Transverse colon (tissue), 4 donors: ENCODE data around the gene PTPN1. TPM values are rescaled to one million over a fixed set of nuclear protein-coding genes. Genes with fewer than 3 reads are reported as not detected.

Experiments used
- DNase-seq: peaks from one replicate; pipeline ENCODE4 v3.0.0-alpha.2; 2019
- H3K27ac ChIP-seq, 4 donors: fragments of 200-600 bp; sonication (generic); 2 replicates each; pipeline ENCODE4 v1.5.1; 2016 to 2018; ENCODE audit warnings: inconsistent platforms in 4 of 4
- H3K27me3 ChIP-seq: fragments of 200-600 bp; sonication (generic); 2 replicates; pipeline ENCODE4 v1.5.1; 2017; ENCODE audit warnings: inconsistent platforms
- H3K36me3 ChIP-seq, 4 donors: fragments of 200-600 bp; sonication (generic); 2 replicates each; pipeline ENCODE4 v1.5.1; 2017 to 2019; ENCODE audit warnings: inconsistent platforms in 4 of 4
- H3K4me1 ChIP-seq, 4 donors: fragments of 200-600 bp; sonication (generic); 2 replicates each; pipeline ENCODE4 v1.5.1; 2017 to 2020; ENCODE audit warnings: inconsistent platforms in 4 of 4
- H3K4me3 ChIP-seq, 4 donors: fragments of 200-600 bp; sonication (generic); 1 replicate in 1 of 4; 2 replicates in 3 of 4; pipeline versions ENCODE4 v1.5.1 to v1.6.1; 2017 to 2019; ENCODE audit warnings: inconsistent platforms in 4 of 4
- H3K9me3 ChIP-seq, 2 donors: fragments of 200-600 bp; sonication (generic); 2 replicates each; pipeline ENCODE4 v1.5.1; 2017 to 2019; ENCODE audit warnings: inconsistent platforms in 2 of 2
- EP300 ChIP-seq: sonication (generic); formaldehyde crosslinking; IDR thresholded peaks from one replicate; pipeline ENCODE4 v1.6.1; 2017; ENCODE audit warnings: antibody characterized with exemption, low read depth
- POLR2A ChIP-seq: fragments of 450-650 bp; IDR thresholded peaks from one replicate; pipeline ENCODE4 v1.6.1; 2016; ENCODE audit warnings: antibody characterized with exemption, mild to moderate bottlenecking, moderate library complexity
- POLR2AphosphoS5 ChIP-seq, 3 donors: sonication (generic); formaldehyde crosslinking; IDR thresholded peaks; one replicate each; pipeline ENCODE4 v1.6.1; 2016; ENCODE audit warnings: antibody characterized with exemption in 3 of 3
- WGBS, 2 donors: methylation state at CpG; one replicate each; pipeline ENCODE4 v1.1.5; 2018; ENCODE audit warnings: low coverage in 1 of 2; 5-methylcytosine and 5-hydroxymethylcytosine counted together
- in situ Hi-C, 4 donors: fragments of 200-750 bp; cut with MboI; loops; one replicate each; pipeline versions ENCODE4 v1.15.0 to v1.15.1; 2017; ENCODE audit warnings: low sequenced_read_pairs in 3 of 4, low pct_ligation_motif_present in 1 of 4, low pct_unique_long_range_greater_than_20kb in 1 of 4
- intact Hi-C: fragments of 100-400 bp; cut with DNase I; formaldehyde crosslinking; loops from one replicate; pipeline ENCODE4 v1.15.1; 2023; ENCODE audit warnings: low total_unique reads
- total RNA-seq, 4 donors: library from RNA; depleted of rRNA; stranded (reverse); fragments of >200 nt; gene quantifications; one replicate each; pipeline ENCODE4 v1.1.0, GENCODE V29; 2016
- TF ChIP-seq, protein P1 (sequence below), 5 experiments: fragments of 200-600 bp in 3 of 5; fragments of 450-650 bp in 2 of 5; sonication (generic) in 3 of 5; IDR thresholded peaks; 1 replicate in 2 of 5; 2 replicates in 3 of 5; pipeline ENCODE4 v1.5.1; 2016 to 2017; ENCODE audit warnings: antibody characterized with exemption in 5 of 5, inconsistent platforms in 3 of 5, mild to moderate bottlenecking in 2 of 5, moderate library complexity in 1 of 5

The PTPN1 gene
- total RNA-seq, 4 donors from 2014 or later: 19.3 to 34.8 (median 28.8) TPM

DNA sequence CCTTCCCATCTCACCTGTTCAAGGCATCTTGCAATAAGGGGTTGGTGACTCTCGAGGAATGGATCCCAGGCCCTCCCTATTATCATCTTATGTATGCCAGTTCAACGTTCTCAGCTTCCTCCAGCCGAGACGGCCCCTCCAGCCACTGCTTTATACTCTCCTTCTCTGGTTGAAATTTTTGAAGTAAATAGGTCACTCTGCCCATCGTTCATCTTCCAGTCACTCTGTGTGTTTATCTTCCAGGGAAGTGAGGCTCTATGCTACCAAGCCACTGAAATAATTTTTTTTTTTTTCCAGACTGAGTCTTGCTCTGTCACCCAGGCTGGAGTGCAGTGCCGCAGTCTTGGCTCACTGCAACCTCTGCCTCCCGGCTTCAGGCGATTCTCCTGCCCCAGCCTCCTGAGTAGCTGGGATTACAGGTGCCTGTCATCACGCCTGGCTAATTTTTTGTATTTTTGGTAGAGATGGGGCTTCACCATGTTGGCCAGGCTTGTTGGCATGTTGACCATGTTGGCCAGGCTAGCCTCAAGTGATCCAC lies 17.0 kb downstream of the PTPN1 start:
- no peaks in the 10 kb centered on the region for H3K36me3 ChIP-seq
- no peaks in the 10 kb centered on the region for H3K27me3 ChIP-seq
- intact Hi-C loops (no loop called here), in situ Hi-C loops (no loop called here)
- H3K9me3 ChIP-seq: no peaks in the 10 kb centered on the region
- peaks cover 52 to 81% (median 57%) of the 10 kb centered on the region in 4 donors for H3K4me1 ChIP-seq
- TF ChIP-seq POLR2A: no peak
- TF ChIP-seq, protein P1, sequence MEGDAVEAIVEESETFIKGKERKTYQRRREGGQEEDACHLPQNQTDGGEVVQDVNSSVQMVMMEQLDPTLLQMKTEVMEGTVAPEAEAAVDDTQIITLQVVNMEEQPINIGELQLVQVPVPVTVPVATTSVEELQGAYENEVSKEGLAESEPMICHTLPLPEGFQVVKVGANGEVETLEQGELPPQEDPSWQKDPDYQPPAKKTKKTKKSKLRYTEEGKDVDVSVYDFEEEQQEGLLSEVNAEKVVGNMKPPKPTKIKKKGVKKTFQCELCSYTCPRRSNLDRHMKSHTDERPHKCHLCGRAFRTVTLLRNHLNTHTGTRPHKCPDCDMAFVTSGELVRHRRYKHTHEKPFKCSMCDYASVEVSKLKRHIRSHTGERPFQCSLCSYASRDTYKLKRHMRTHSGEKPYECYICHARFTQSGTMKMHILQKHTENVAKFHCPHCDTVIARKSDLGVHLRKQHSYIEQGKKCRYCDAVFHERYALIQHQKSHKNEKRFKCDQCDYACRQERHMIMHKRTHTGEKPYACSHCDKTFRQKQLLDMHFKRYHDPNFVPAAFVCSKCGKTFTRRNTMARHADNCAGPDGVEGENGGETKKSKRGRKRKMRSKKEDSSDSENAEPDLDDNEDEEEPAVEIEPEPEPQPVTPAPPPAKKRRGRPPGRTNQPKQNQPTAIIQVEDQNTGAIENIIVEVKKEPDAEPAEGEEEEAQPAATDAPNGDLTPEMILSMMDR (IDR thresholded peaks at IDR 0.05): no peak
- TF ChIP-seq POLR2AphosphoS5 (IDR thresholded peaks at IDR 0.05): no peak
- peak overlapping the region; percentile 54 to 76 (median 67) for H3K27ac ChIP-seq
- 59 to 68% methylated on average over 5 to 9 of the region's 9 CpGs for WGBS, 2 donors
- H3K4me3 ChIP-seq: no peak overlapping the region
- no peak for DNase-seq

DNA sequence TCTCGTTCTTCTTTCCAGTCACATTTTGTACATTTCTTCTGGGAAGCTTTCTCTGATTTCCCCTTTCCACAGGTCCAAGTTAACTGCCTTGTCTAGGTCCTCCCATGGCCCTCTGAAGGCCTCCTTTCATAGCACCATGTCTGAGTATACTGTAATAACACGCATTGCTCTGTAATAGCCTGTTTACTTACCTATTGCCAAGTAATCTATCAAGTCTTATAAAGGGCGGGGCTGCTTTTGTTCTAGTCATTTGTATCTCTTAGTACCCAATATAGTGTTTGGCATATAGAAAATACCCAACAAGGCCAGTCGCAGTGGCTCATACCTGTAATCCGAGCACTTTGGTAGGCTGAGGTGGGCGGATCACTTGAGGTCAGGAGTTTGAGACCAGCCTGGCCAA lies 17.9 kb downstream of the PTPN1 start:
- Histone ChIP-seq H3K4me1 (peaks cover 46 to 79% (median 52%) of the 10 kb centered on the region in 4 donors), H3K9me3 (no peaks in the 10 kb centered on the region), H3K36me3 (no peaks in the 10 kb centered on the region), H3K4me3 (no peak overlapping the region), H3K27ac (peak overlapping the region in 3 of 4 donors; percentile 14 to 76 (median 72)), H3K27me3 (no peaks in the 10 kb centered on the region)
- WGBS, 2 donors: 57 to 58% methylated on average over 6 of the region's 6 CpGs
- no peak for DNase-seq
- in situ Hi-C loops: no loop called here
- intact Hi-C loops: no loop called here
- TF ChIP-seq POLR2A (no peak), POLR2AphosphoS5 (IDR thresholded peaks at IDR 0.05) (no peak), EP300 (no peak)

DNA sequence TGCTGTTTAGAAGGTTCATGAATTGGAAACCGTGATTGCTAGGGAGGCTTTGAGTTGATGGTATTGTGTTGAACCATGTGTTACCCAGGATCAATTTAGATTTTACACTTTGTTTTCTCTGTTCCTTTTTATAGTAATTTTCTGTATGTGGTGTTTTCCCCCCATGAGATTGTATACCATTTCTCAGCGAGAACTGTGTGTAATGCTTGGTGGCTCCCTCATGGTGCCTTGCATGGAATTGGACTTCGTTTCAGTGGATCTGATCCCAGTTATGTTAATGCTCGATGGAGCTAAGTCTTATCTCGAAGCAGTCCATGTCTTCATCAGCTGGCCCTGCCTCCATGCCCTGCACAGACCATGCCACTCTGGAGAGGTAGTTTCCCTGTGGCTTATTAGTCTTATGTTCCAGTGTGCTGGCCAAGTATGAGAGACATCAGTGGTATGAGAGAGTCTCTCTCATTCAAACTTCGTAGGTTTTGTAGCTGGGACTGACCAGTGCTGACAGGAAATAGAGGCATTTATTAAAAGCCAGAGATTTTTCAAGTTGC lies 18.7 kb downstream of the PTPN1 start:
- no peak for DNase-seq
- Histone ChIP-seq H3K4me1 (peaks cover 39 to 78% (median 45%) of the 10 kb centered on the region in 4 donors), H3K27me3 (no peaks in the 10 kb centered on the region), H3K36me3 (no peaks in the 10 kb centered on the region), H3K27ac (peak overlapping the region in 1 of 4 donors; percentile 76), H3K4me3 (no peak overlapping the region), H3K9me3 (no peaks in the 10 kb centered on the region)
- TF ChIP-seq POLR2AphosphoS5 (IDR thresholded peaks at IDR 0.05) (no peak), EP300 (no peak), POLR2A (no peak)
- TF ChIP-seq, protein P1 (IDR thresholded peaks at IDR 0.05): no peak
- 70 to 97% methylated on average over 3 to 6 of the region's 6 CpGs for WGBS, 2 donors
- in situ Hi-C loops (no loop called here), intact Hi-C loops (no loop called here)

DNA sequence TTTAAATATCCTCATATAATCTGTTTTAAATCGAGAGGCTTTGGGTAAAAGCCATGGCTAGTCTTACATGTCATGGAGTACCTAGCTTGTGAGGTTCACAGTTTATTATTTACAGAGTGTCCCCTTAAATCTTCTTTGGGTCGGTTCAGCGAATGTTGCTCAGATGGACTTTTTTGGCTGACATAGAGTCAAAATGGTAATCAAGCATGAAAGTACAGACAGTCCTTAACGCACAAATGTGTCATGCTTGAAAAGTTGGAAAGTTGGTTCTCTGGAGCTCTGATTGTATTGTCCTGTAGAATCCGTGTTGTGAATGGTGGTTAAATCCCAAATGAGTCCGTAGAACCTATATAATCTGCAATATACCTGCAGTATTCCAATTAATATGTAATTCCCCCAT lies 22.0 kb downstream of the PTPN1 start:
- WGBS, 2 donors: 78 to 97% methylated on average over 6 of the region's 6 CpGs
- Histone ChIP-seq H3K4me3 (no peak overlapping the region), H3K27me3 (no peaks in the 10 kb centered on the region), H3K9me3 (no peaks in the 10 kb centered on the region), H3K36me3 (no peaks in the 10 kb centered on the region), H3K27ac (no peak overlapping the region), H3K4me1 (peaks cover 32 to 83% (median 41%) of the 10 kb centered on the region in 4 donors)
- intact Hi-C loops: no loop called here
- in situ Hi-C loops: no loop called here
- TF ChIP-seq, protein P1 (IDR thresholded peaks at IDR 0.05): no peak
- TF ChIP-seq EP300: no peak
- no peak for TF ChIP-seq POLR2AphosphoS5 (IDR thresholded peaks at IDR 0.05)
- no peak for TF ChIP-seq POLR2A
- no peak for DNase-seq

DNA sequence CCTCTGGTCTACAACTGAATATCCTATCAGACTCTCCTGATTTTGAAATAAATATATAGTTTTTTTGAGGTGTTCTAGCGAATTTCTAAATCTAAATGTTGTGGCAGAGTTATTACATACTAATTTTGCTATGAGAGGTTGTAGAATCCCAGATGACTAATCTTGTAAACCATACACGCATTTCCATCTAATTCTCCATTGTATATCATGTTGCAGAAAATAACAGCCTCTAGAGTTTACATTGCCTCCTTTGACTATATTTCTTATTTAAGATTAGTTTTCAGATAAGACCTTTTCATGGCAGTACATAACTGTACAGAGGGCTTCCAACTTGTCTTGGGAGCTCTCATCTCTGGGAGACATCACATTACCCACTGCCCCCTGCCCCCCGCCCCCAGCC lies 22.9 kb downstream of the PTPN1 start:
- no peaks in the 10 kb centered on the region for H3K36me3 ChIP-seq
- TF ChIP-seq POLR2A: no peak
- TF ChIP-seq POLR2AphosphoS5 (IDR thresholded peaks at IDR 0.05): no peak
- TF ChIP-seq, protein P1 (IDR thresholded peaks at IDR 0.05): no peak
- TF ChIP-seq EP300: no peak
- H3K4me3 ChIP-seq: no peak overlapping the region
- in situ Hi-C loops (no loop called here), intact Hi-C loops (no loop called here)
- no peak for DNase-seq
- WGBS, 2 donors: 63 to 78% methylated on average over 2 to 3 of the region's 3 CpGs
- no peaks in the 10 kb centered on the region for H3K9me3 ChIP-seq
- H3K4me1 ChIP-seq: peaks cover 30 to 83% (median 41%) of the 10 kb centered on the region in 4 donors
- no peaks in the 10 kb centered on the region for H3K27me3 ChIP-seq
- no peak overlapping the region for H3K27ac ChIP-seq
